ENCODE measurements around the gene TMEM132D.

DNA sequence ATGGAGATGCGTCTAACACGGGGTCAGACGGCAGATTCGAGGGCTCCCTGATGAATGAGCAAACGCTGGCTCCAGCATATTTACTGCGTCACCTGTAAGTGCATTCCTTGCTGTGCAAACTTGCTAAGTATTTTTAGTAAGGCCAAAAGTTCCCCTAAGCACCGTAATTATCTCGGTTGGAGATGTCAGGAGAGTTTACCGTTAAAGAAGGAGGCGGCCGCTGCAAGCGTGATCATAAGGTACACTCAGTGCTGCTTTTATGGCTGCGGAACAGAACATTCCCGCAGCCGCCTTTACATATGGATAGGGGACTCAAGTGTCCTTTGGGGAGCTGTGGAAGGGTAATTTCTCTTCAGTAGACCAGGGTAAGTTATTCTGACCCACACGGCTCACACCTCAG lies 875.0 kb downstream of the TMEM132D start:
- TF ChIP-seq, protein P1, sequence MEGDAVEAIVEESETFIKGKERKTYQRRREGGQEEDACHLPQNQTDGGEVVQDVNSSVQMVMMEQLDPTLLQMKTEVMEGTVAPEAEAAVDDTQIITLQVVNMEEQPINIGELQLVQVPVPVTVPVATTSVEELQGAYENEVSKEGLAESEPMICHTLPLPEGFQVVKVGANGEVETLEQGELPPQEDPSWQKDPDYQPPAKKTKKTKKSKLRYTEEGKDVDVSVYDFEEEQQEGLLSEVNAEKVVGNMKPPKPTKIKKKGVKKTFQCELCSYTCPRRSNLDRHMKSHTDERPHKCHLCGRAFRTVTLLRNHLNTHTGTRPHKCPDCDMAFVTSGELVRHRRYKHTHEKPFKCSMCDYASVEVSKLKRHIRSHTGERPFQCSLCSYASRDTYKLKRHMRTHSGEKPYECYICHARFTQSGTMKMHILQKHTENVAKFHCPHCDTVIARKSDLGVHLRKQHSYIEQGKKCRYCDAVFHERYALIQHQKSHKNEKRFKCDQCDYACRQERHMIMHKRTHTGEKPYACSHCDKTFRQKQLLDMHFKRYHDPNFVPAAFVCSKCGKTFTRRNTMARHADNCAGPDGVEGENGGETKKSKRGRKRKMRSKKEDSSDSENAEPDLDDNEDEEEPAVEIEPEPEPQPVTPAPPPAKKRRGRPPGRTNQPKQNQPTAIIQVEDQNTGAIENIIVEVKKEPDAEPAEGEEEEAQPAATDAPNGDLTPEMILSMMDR (IDR thresholded peaks at IDR 0.05), result no peak
- TF ChIP-seq POLR2A (IDR thresholded peaks at IDR 0.05), result no peak
